ENCODE measurements around the gene ARFIP2. TPM values are rescaled to one million over a fixed set of nuclear protein-coding genes. Genes with fewer than 3 reads are reported as not detected.

The ARFIP2 gene
- total RNA-seq, 1 donor from 2014 or later = 54.0 TPM

GRCh38 chr11:6455070-6455469 lies 26.1 kb downstream of the ARFIP2 start:
- Histone ChIP-seq H3K4me3 (no peak overlapping the region), H3K9me3 (no peaks in the 10 kb centered on the region), H3K27ac (no peak overlapping the region), H3K4me1 (no peaks in the 10 kb centered on the region), H3K36me3 (peaks cover 8 to 89% of the 10 kb centered on the region in 2 donors), H3K27me3 (no peaks in the 10 kb centered on the region)
- intact Hi-C loops (cut with DNase I) = no loop called here
- no peak for DNase-seq (ENCODE audit: extremely low spot score in 2 of 2)
- no peak for TF ChIP-seq CTCF (IDR thresholded peaks at IDR 0.05)
- no peak for TF ChIP-seq POLR2A (IDR thresholded peaks at IDR 0.05)
- TF ChIP-seq POLR2AphosphoS5 (IDR thresholded peaks at IDR 0.05; ENCODE audit: insufficient read depth in 1 of 2, low read depth in 1 of 2) = no peak

DNA sequence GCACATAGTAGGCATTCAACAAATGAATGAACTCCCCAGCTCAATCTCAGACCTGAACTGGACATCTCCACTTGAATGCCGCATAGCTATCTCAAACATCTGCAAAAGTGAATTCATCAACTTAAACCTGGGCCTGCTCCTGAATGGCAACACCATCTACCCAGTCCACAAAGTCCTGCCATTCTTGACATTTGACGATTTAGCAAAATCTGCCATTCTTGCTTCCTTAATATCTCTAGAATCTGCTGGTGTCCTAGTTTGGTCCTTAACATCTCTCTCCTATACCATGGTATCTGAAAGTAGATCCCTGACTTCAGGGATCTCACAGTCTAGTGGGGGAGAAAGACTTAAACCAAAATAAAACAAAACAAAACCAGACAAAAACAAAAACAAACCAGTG lies 28.0 kb downstream of the ARFIP2 start:
- intact Hi-C loops (cut with DNase I) = no loop called here
- Histone ChIP-seq H3K9me3 (no peaks in the 10 kb centered on the region), H3K27ac (no peak overlapping the region), H3K36me3 (peaks cover 8 to 90% of the 10 kb centered on the region in 2 donors), H3K4me3 (no peak overlapping the region), H3K27me3 (no peaks in the 10 kb centered on the region), H3K4me1 (no peaks in the 10 kb centered on the region)
- no peak for DNase-seq (ENCODE audit: extremely low spot score in 2 of 2)
- TF ChIP-seq POLR2AphosphoS5 (IDR thresholded peaks at IDR 0.05; ENCODE audit: insufficient read depth in 1 of 2, low read depth in 1 of 2) (no peak), CTCF (IDR thresholded peaks at IDR 0.05) (no peak), POLR2A (IDR thresholded peaks at IDR 0.05) (no peak)

- H3K36me3 ChIP-seq = peaks cover 8 to 81% of the 10 kb centered on the region in 2 donors
Observed at GRCh38 chr11:6452219-6452618, 28.9 kb downstream of the ARFIP2 start.

GRCh38 chr11:6448574-6448973 lies 32.6 kb downstream of the ARFIP2 start:
- Histone ChIP-seq H3K27me3 (no peaks in the 10 kb centered on the region), H3K27ac (no peak overlapping the region), H3K36me3 (peaks cover 2 to 46% of the 10 kb centered on the region in 2 donors), H3K4me1 (no peaks in the 10 kb centered on the region), H3K9me3 (no peaks in the 10 kb centered on the region), H3K4me3 (no peak overlapping the region)
- intact Hi-C loops (cut with DNase I) = loop anchor here (10.0 kb wide), 1 partner anchor 64 kb away; no protein-coding TSS in a partner anchor
- no peak for DNase-seq (ENCODE audit: extremely low spot score in 2 of 2)
- TF ChIP-seq POLR2A (IDR thresholded peaks at IDR 0.05) (no peak), POLR2AphosphoS5 (IDR thresholded peaks at IDR 0.05; ENCODE audit: insufficient read depth in 1 of 2, low read depth in 1 of 2) (no peak), CTCF (IDR thresholded peaks at IDR 0.05) (no peak)

More at GRCh38 chr11:6452219-6452618, 28.9 kb downstream of the ARFIP2 start:
- H3K27me3 ChIP-seq = no peaks in the 10 kb centered on the region
- no peak overlapping the region for H3K27ac ChIP-seq
- no peaks in the 10 kb centered on the region for H3K4me1 ChIP-seq
- no peaks in the 10 kb centered on the region for H3K9me3 ChIP-seq
- no peak for DNase-seq (ENCODE audit: extremely low spot score in 2 of 2)
- intact Hi-C loops (cut with DNase I) = no loop called here
- TF ChIP-seq POLR2A (IDR thresholded peaks at IDR 0.05) (no peak), CTCF (IDR thresholded peaks at IDR 0.05) (no peak), POLR2AphosphoS5 (IDR thresholded peaks at IDR 0.05; ENCODE audit: insufficient read depth in 1 of 2, low read depth in 1 of 2) (no peak)
- no peak overlapping the region for H3K4me3 ChIP-seq

GRCh38 chr11:6443269-6444003 lies 37.7 kb downstream of the ARFIP2 start:
- Histone ChIP-seq H3K27ac (no peak overlapping the region), H3K4me3 (no peak overlapping the region), H3K27me3 (no peaks in the 10 kb centered on the region), H3K36me3 (no peaks in the 10 kb centered on the region), H3K4me1 (no peaks in the 10 kb centered on the region), H3K9me3 (no peaks in the 10 kb centered on the region)
- no peak for DNase-seq (ENCODE audit: extremely low spot score in 2 of 2)
- TF ChIP-seq POLR2AphosphoS5 (IDR thresholded peaks at IDR 0.05; ENCODE audit: insufficient read depth in 1 of 2, low read depth in 1 of 2) (no peak), CTCF (IDR thresholded peaks at IDR 0.05) (peak; percentile 64 to 78 (median 71)), POLR2A (IDR thresholded peaks at IDR 0.05) (no peak)
- intact Hi-C loops (cut with DNase I) = loop anchor here (10.0 kb wide), 1 partner anchor 59 kb away; no protein-coding TSS in a partner anchor
